Esophagus muscularis mucosa (tissue), 4 donors: ENCODE data around the gene FADS2.

ENCODE experiments used
- CTCF ChIP-seq, 3 experiments: fragments of 200-600 bp in 2 of 3; fragments of 450-650 bp in 1 of 3; sonication (generic) in 2 of 3; IDR thresholded peaks; one replicate each; pipeline ENCODE4 v1.5.1; 2017 to 2019; ENCODE audit warnings: antibody characterized with exemption in 3 of 3, mild to moderate bottlenecking in 2 of 3, moderate library complexity in 1 of 3
- EP300 ChIP-seq: sonication (generic); formaldehyde crosslinking; IDR thresholded peaks from one replicate; pipeline ENCODE4 v1.6.1; 2017; ENCODE audit warnings: antibody characterized with exemption
- POLR2A ChIP-seq: fragments of 450-650 bp; IDR thresholded peaks from one replicate; pipeline ENCODE4 v1.6.1; 2017; ENCODE audit warnings: antibody characterized with exemption, moderate library complexity, mild to moderate bottlenecking, low read depth
- POLR2AphosphoS5 ChIP-seq, 2 donors: sonication (generic); formaldehyde crosslinking; IDR thresholded peaks; one replicate each; pipeline ENCODE4 v1.6.1; 2017; ENCODE audit warnings: antibody characterized with exemption in 2 of 2

GRCh38 chr11:61855939-61856680 is 28.0 kb downstream of the FADS2 start:
- TF ChIP-seq POLR2AphosphoS5 (IDR thresholded peaks at IDR 0.05) (no peak), CTCF (IDR thresholded peaks at IDR 0.05) (no peak), POLR2A (no peak), EP300 (no peak)
